Measurements from ENCODE around the gene FKBP11. TPM values are rescaled to one million over a fixed set of nuclear protein-coding genes. Genes with fewer than 3 reads are reported as not detected.

FKBP11 gene
- total and polyA plus RNA-seq, 8 donors, result 7.6 to 63.6 (median 30.6) TPM

DNA sequence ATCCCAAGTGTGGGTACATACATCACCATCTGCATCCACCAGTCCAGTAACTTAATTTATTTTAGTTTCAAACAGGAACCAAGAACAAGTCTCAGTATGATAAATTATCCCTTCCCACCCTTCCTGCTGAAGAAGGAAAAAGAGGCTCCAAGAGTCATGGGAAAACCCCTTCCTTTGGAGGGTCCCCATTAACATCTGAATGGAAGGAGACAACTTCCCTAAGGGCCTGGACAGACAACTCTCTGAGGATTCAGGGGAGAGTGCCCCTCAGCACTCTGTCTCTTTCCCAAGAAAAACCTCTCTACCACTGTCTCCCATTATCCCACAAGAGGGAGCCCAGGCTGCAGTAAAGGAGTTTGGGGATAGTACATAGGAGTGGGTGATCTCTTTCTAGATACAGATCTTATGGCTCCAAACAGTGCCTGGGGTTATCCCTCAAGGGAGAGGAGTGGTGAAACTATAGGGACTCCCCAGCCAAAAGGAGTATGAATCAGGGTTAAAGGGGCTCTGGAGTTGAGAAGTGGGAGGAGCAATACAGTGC is 40.1 kb upstream of the FKBP11 start:
- no peak overlapping the region for H3K4me3 ChIP-seq
- peaks cover 9 to 15% (median 10%) of the 10 kb centered on the region in 4 donors for H3K4me1 ChIP-seq
- no peak for DNase-seq
- TF ChIP-seq, protein P1, sequence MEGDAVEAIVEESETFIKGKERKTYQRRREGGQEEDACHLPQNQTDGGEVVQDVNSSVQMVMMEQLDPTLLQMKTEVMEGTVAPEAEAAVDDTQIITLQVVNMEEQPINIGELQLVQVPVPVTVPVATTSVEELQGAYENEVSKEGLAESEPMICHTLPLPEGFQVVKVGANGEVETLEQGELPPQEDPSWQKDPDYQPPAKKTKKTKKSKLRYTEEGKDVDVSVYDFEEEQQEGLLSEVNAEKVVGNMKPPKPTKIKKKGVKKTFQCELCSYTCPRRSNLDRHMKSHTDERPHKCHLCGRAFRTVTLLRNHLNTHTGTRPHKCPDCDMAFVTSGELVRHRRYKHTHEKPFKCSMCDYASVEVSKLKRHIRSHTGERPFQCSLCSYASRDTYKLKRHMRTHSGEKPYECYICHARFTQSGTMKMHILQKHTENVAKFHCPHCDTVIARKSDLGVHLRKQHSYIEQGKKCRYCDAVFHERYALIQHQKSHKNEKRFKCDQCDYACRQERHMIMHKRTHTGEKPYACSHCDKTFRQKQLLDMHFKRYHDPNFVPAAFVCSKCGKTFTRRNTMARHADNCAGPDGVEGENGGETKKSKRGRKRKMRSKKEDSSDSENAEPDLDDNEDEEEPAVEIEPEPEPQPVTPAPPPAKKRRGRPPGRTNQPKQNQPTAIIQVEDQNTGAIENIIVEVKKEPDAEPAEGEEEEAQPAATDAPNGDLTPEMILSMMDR (IDR thresholded peaks at IDR 0.05), result no peak
- no peak for TF ChIP-seq EP300 (IDR thresholded peaks at IDR 0.05)
- TF ChIP-seq POLR2AphosphoS5 (IDR thresholded peaks at IDR 0.05), result no peak
- TF ChIP-seq POLR2A (IDR thresholded peaks at IDR 0.05), result no peak
- no peaks in the 10 kb centered on the region for H3K36me3 ChIP-seq
- H3K9me3 ChIP-seq, result no peaks in the 10 kb centered on the region
- intact Hi-C loops (cut with DNase I; ENCODE audit: low total_unique reads), result no loop called here
- H3K27me3 ChIP-seq, result peaks cover 3 to 50% (median 13%) of the 10 kb centered on the region in 3 donors
- no peak overlapping the region for H3K27ac ChIP-seq

DNA sequence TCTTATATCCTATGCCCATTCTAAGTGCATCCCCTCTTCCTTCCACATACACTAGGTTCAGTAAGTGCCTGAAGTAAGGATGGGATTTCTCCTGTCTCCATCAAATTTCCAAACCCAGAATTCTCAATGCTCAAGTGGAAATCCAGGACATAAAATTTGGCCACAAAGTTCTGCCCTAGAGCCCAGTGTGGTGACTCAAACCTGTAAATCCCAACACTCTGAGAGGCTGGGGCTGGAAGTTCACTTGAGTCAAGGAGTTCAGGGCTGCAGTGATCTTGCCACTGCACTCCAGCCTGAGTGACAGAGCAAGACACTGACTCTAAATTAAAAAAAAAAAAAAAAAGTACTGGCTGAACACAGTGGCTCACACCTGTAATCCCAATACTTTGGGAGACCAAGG is 36.5 kb upstream of the FKBP11 start:
- no peaks in the 10 kb centered on the region for H3K9me3 ChIP-seq
- intact Hi-C loops (cut with DNase I; ENCODE audit: low total_unique reads), result no loop called here
- DNase-seq, result no peak
- TF ChIP-seq POLR2AphosphoS5 (IDR thresholded peaks at IDR 0.05), result no peak
- TF ChIP-seq POLR2A (IDR thresholded peaks at IDR 0.05), result no peak
- no peak for TF ChIP-seq EP300 (IDR thresholded peaks at IDR 0.05)
- TF ChIP-seq, protein P1 (IDR thresholded peaks at IDR 0.05), result no peak
- H3K36me3 ChIP-seq, result no peaks in the 10 kb centered on the region
- H3K4me3 ChIP-seq, result no peak overlapping the region
- H3K4me1 ChIP-seq, result peaks cover 0 to 9% (median 7%) of the 10 kb centered on the region in 4 donors
- no peak overlapping the region for H3K27ac ChIP-seq
- H3K27me3 ChIP-seq, result peaks cover 0 to 23% (median 0%) of the 10 kb centered on the region in 3 donors

DNA sequence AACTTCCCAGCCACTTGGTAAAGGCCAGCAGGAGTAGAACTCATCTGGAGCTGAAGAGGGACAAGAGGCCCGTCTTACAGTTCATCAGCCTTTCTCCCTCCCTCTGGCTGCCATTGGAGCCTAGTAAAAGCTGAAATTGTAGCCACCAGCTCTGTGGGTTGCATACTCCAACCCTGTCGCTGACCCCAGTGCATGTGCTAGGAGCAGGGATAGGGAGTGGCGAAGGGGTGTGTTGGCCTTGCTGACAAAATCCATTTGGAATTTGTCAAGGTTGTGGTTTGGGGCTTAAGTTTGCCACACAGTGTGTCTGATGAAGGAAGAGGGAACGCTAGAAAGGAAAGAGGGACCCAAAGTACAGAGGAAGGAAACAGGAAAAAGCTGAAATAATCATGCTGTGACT is 36.0 kb upstream of the FKBP11 start:
- H3K27me3 ChIP-seq, result peaks cover 0 to 19% (median 0%) of the 10 kb centered on the region in 3 donors
- no peaks in the 10 kb centered on the region for H3K36me3 ChIP-seq
- H3K9me3 ChIP-seq, result no peaks in the 10 kb centered on the region
- WGBS, 5 donors, result 30 to 57% (median 44%) methylated on average over 4 of the region's 4 CpGs
- H3K27ac ChIP-seq, result no peak overlapping the region
- no peak for DNase-seq
- intact Hi-C loops (cut with DNase I; ENCODE audit: low total_unique reads), result no loop called here
- no peak overlapping the region for H3K4me3 ChIP-seq
- TF ChIP-seq POLR2A (IDR thresholded peaks at IDR 0.05), result no peak
- TF ChIP-seq, protein P1 (IDR thresholded peaks at IDR 0.05), result no peak
- TF ChIP-seq POLR2AphosphoS5 (IDR thresholded peaks at IDR 0.05), result no peak
- TF ChIP-seq EP300 (IDR thresholded peaks at IDR 0.05), result no peak
- H3K4me1 ChIP-seq, result peaks cover 0 to 9% (median 8%) of the 10 kb centered on the region in 4 donors

DNA sequence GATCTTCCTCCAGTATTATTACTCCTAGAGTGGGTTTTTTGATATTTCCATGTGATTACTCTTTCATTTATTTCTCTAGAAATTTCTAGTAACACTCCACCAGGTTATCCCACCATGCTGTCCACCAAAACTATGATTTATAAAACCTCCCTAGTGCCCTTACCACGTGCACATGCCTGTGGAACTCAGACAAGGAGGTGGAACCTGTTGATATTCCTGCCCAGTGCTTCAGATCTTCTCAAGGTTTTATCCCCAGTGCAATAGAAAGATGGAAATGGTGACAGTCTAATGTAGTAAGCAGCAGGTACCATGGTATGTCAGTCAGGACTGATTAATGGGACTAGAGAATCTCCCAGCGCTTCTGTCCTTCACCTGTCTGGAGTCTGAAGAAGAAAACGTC is 35.5 kb upstream of the FKBP11 start:
- WGBS, 5 donors, result 52 to 68% (median 54%) methylated on average over 3 of the region's 3 CpGs
- Histone ChIP-seq H3K27ac (no peak overlapping the region), H3K36me3 (no peaks in the 10 kb centered on the region), H3K4me1 (peaks cover 4 to 14% (median 10%) of the 10 kb centered on the region in 4 donors), H3K4me3 (no peak overlapping the region), H3K9me3 (no peaks in the 10 kb centered on the region), H3K27me3 (peaks cover 0 to 14% (median 0%) of the 10 kb centered on the region in 3 donors)
- DNase-seq, result no peak
- TF ChIP-seq EP300 (IDR thresholded peaks at IDR 0.05) (no peak), POLR2A (IDR thresholded peaks at IDR 0.05) (no peak), POLR2AphosphoS5 (IDR thresholded peaks at IDR 0.05) (no peak)
- TF ChIP-seq, protein P1 (IDR thresholded peaks at IDR 0.05), result no peak
- intact Hi-C loops (cut with DNase I; ENCODE audit: low total_unique reads), result no loop called here
